ENCODE results near the gene IFNGR1. TPM values are rescaled to one million over a fixed set of nuclear protein-coding genes. Genes with fewer than 3 reads are reported as not detected.

The IFNGR1 gene
- total RNA-seq, 1 donor from 2014 or later, result 52.7 TPM

DNA sequence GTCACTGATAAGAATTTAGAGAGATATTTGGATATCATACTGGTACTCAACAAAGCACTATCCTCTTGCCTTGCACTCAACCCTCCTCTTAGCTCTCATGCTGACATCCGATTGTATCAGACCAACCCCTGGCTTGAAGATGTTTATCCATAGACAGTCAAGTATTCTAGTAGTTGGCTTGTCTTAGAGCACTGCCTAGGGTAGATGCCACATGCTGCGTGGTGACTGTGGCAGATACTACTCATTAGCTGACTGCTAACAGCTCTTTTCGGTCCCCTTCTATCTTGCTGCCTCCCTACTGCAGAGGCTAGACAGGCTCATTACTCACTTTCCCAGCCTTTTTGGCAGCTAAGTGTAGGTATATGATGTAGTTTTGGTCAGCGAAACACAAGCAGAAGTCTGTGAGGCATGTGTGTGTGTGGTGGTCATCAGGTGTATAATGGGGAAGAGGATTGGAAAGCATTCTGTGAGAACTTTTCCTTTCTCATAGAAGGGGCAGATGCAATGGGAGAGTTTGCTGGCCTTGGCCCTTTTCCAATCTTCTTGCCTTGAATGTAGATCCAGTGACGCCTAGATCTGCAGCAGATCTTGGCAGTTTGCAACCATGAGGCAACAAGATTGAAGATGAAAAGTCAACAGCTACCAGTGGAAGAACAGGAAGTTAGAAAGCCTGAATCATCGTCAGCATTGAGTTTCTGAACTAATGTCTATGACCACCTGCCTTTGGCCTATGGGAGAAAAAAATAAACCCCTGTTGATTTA, 4.4 kb upstream of the IFNGR1 start:
- DNase-seq (ENCODE audit: low spot score), result no peak
- Mint-ChIP-seq H3K9me3 (ENCODE audit: low read depth) (no peaks in the 10 kb centered on the region), H3K4me3 (ENCODE audit: unreplicated experiment) (no peak overlapping the region), H3K36me3 (ENCODE audit: low read depth) (no peaks in the 10 kb centered on the region), H3K27me3 (ENCODE audit: low read depth) (no peaks in the 10 kb centered on the region), H3K27ac (ENCODE audit: unreplicated experiment) (peak overlapping the region; percentile 67), H3K4me1 (ENCODE audit: low read depth) (peaks cover 42% of the 10 kb centered on the region)
- TF ChIP-seq CTCF (IDR thresholded peaks at IDR 0.05), result no peak

DNA sequence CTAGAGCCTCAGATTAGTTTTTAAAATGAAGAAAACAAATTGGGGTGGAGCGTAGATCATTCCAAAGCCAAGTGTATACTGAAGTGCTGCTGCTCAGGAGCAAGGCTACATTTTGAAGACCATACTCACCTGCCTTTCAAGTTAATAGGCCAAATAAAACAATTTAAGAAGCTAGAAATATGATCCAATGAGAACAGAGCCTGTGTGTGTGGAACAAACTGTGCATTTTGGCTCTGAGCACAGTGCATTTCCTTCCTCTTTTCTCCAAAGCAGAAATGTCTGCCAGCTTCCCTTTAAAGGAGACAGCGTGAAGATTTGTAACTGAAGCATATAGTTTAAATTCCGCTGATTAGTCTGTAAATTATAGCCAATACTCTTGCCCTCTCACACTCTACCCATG, 3.2 kb upstream of the IFNGR1 start:
- Mint-ChIP-seq H3K9me3 (ENCODE audit: low read depth) (no peaks in the 10 kb centered on the region), H3K27me3 (ENCODE audit: low read depth) (no peaks in the 10 kb centered on the region), H3K27ac (ENCODE audit: unreplicated experiment) (peak overlapping the region; percentile 71), H3K4me1 (ENCODE audit: low read depth) (peaks cover 40% of the 10 kb centered on the region), H3K4me3 (ENCODE audit: unreplicated experiment) (no peak overlapping the region), H3K36me3 (ENCODE audit: low read depth) (no peaks in the 10 kb centered on the region)
- no peak for TF ChIP-seq CTCF (IDR thresholded peaks at IDR 0.05)
- no peak for DNase-seq (ENCODE audit: low spot score)

DNA sequence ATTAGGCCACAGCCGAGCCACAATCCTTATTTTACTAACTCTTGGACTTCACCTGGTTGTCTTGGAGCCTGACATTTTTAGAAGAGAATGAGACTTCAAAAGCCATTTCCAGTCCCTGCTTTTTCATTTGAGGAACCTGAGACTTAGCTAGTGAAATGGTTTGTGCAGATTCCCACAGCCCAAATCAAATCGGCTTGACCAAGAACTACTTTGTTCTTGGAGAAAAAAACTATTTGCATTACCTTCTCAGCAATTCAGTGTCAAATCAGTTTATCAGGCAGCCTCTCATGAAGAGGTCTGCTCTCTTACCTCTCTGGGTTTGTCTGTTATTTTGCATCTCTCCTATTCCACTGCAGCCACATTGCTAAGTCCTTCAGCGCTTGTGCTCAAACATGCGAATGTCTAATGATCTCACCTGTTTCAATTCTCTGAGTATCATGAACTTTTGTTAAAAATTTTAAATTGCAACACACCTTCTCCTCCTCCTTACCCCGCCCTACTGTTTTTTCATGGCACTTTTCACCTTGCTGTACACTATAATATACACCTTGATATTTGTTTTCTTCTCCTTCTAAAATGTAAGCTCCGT, 573 bp upstream of the IFNGR1 start:
- H3K36me3 Mint-ChIP-seq (ENCODE audit: low read depth), result no peaks in the 10 kb centered on the region
- no peaks in the 10 kb centered on the region for H3K27me3 Mint-ChIP-seq (ENCODE audit: low read depth)
- peaks cover 57% of the 10 kb centered on the region for H3K4me1 Mint-ChIP-seq (ENCODE audit: low read depth)
- DNase-seq (ENCODE audit: low spot score), result no peak
- peak overlapping the region; percentile 95 for H3K27ac Mint-ChIP-seq (ENCODE audit: unreplicated experiment)
- H3K9me3 Mint-ChIP-seq (ENCODE audit: low read depth), result no peaks in the 10 kb centered on the region
- peak overlapping the region; percentile 85 for H3K4me3 Mint-ChIP-seq (ENCODE audit: unreplicated experiment)
- TF ChIP-seq CTCF (IDR thresholded peaks at IDR 0.05), result no peak

GRCh38 chr6:137218473-137218916, 690 bp downstream of the IFNGR1 start:
- Mint-ChIP-seq H3K36me3 (ENCODE audit: low read depth) (no peaks in the 10 kb centered on the region), H3K27me3 (ENCODE audit: low read depth) (no peaks in the 10 kb centered on the region), H3K4me1 (ENCODE audit: low read depth) (peaks cover 61% of the 10 kb centered on the region), H3K4me3 (ENCODE audit: unreplicated experiment) (peak overlapping the region; percentile 85), H3K9me3 (ENCODE audit: low read depth) (no peaks in the 10 kb centered on the region), H3K27ac (ENCODE audit: unreplicated experiment) (peak overlapping the region; percentile 95)
- no peak for DNase-seq (ENCODE audit: low spot score)
- TF ChIP-seq CTCF (IDR thresholded peaks at IDR 0.05), result no peak

DNA sequence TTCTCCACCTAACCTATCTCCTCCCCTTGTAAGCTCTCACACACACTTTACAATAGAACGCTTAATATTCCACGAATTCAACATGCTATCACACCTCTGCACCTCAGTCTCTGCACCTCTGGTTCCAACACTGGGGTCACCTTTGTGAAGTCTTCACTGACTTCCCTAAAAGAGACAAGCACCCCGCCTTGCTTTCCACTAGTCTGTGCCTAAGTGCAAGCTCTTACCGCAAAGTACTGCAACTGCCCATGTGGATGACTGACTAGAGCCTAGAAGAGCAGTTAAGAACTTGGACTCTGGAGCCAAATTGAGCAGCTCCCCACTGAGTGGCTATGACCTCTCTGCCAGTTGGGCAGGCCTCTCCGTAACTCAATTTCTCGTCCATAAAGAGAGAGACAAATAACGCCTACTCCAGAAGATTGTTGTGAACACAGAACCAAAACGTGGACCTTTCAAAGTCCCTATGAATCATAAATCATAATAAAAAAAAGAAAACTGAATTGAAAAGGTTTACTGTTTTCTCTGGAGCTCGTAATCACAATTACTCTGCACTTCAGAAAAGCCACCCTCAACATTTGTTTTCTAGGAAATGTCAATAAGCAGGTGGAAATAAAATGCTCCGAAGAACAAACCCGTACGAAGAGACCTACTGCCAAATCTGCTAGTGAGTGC, 1.2 kb downstream of the IFNGR1 start:
- Mint-ChIP-seq H3K36me3 (ENCODE audit: low read depth) (no peaks in the 10 kb centered on the region), H3K27ac (ENCODE audit: unreplicated experiment) (peak overlapping the region; percentile 95), H3K27me3 (ENCODE audit: low read depth) (no peaks in the 10 kb centered on the region), H3K9me3 (ENCODE audit: low read depth) (no peaks in the 10 kb centered on the region), H3K4me3 (ENCODE audit: unreplicated experiment) (peak overlapping the region; percentile 85), H3K4me1 (ENCODE audit: low read depth) (peaks cover 62% of the 10 kb centered on the region)
- no peak for DNase-seq (ENCODE audit: low spot score)
- no peak for TF ChIP-seq CTCF (IDR thresholded peaks at IDR 0.05)

Measured in chondrocyte (in vitro differentiated cells).